ENCODE measurements around the gene NEAT1. TPM values are rescaled to one million over a fixed set of nuclear protein-coding genes. Genes with fewer than 3 reads are reported as not detected.

NEAT1 gene
- total and polyA plus RNA-seq, 2 experiments from 2014 or later = 4.2 to 11.3 TPM

DNA sequence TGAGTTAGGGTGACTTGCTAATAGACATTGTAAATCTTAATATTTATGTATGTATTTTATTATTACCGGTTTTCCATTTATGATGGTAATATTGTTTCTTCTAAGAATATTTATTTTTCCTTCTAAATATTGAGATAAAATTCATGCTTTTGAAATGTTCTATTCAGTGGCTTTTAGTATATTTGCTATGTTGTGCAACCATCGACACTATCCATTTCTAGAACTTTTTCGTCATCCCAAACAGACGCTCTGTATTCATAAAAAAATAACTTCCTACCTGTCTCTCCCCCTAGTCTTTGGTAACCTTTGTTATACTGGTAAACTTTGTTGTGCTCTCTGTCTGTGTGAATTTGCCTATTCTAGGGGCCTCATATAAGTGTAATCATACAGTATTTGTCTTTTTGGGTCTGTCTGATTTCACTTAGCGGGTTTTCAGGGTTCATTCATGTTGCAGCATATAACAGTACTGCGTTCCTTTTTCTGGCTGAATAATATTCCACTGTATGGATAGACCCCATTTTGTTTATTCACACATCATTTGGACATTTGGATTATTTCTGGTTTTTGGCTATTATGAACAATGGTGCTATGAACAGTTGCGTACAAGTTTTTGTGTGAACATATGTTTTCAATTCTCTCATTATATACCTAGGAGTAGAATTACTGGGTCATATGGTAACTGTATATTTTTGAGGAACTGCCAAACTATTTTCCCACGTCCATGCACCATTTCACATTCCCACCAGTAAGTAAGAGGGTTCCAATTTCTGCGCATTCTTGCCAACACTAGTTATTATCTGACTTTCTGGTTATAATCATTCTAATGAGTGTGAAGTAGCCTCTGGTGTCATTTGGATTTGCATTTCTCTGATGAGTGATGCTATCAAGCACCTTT is 15.9 kb downstream of the NEAT1 start:
- no peaks in the 10 kb centered on the region for H3K9me3 ChIP-seq (ENCODE audit: low read depth)
- no peaks in the 10 kb centered on the region for H3K4me1 ChIP-seq (ENCODE audit: low read depth)
- TF ChIP-seq, protein P1, sequence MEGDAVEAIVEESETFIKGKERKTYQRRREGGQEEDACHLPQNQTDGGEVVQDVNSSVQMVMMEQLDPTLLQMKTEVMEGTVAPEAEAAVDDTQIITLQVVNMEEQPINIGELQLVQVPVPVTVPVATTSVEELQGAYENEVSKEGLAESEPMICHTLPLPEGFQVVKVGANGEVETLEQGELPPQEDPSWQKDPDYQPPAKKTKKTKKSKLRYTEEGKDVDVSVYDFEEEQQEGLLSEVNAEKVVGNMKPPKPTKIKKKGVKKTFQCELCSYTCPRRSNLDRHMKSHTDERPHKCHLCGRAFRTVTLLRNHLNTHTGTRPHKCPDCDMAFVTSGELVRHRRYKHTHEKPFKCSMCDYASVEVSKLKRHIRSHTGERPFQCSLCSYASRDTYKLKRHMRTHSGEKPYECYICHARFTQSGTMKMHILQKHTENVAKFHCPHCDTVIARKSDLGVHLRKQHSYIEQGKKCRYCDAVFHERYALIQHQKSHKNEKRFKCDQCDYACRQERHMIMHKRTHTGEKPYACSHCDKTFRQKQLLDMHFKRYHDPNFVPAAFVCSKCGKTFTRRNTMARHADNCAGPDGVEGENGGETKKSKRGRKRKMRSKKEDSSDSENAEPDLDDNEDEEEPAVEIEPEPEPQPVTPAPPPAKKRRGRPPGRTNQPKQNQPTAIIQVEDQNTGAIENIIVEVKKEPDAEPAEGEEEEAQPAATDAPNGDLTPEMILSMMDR (IDR thresholded peaks at IDR 0.05; ENCODE audit: low read depth, low read length) = no peak
- H3K4me3 ChIP-seq = no peak overlapping the region
- H3K27ac ChIP-seq = no peak overlapping the region
- H3K27me3 ChIP-seq = no peaks in the 10 kb centered on the region
- no peak for DNase-seq (ENCODE audit: low read depth in 1 of 2, low spot score in 1 of 2)
- peaks cover 7% of the 10 kb centered on the region for H3K36me3 ChIP-seq

DNA sequence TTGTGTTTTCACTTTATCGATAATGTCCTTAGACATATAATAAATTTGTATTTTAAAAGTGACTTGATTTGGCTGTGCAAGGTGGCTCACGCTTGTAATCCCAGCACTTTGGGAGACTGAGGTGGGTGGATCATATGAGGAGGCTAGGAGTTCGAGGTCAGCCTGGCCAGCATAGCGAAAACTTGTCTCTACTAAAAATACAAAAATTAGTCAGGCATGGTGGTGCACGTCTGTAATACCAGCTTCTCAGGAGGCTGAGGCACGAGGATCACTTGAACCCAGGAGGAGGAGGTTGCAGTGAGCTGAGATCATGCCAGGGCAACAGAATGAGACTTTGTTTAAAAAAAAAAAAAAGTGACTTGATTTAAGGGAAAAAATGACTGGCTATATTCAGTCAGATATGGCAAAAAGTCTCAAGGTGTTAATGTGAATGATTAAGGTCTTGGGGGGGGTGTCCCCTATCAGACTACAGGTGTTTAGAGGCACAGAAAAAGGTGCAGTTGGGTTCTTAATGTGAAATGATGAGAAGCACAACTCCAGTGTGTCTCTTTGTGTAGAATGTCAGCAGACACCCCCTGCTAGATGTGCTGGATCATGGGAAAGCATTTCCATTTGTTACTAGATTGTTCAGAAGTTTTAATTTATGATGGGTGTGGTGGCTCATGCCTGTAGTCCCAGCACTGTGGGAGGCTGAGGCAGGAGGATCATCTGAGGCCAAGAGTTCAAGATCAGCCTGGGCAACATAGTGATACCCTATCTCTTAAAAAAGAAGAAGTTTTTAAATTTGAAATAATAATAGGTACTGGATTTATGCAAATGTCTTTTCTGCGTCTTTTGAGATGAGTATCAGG is 17.0 kb downstream of the NEAT1 start:
- Histone ChIP-seq H3K9me3 (ENCODE audit: low read depth) (no peaks in the 10 kb centered on the region), H3K27me3 (no peaks in the 10 kb centered on the region), H3K4me3 (no peak overlapping the region), H3K27ac (no peak overlapping the region), H3K36me3 (peaks cover 7% of the 10 kb centered on the region), H3K4me1 (ENCODE audit: low read depth) (no peaks in the 10 kb centered on the region)
- DNase-seq (ENCODE audit: low read depth in 1 of 2, low spot score in 1 of 2) = peak in 1 of 2 donors; percentile 46
- TF ChIP-seq, protein P1 (IDR thresholded peaks at IDR 0.05; ENCODE audit: low read depth, low read length) = no peak

DNA sequence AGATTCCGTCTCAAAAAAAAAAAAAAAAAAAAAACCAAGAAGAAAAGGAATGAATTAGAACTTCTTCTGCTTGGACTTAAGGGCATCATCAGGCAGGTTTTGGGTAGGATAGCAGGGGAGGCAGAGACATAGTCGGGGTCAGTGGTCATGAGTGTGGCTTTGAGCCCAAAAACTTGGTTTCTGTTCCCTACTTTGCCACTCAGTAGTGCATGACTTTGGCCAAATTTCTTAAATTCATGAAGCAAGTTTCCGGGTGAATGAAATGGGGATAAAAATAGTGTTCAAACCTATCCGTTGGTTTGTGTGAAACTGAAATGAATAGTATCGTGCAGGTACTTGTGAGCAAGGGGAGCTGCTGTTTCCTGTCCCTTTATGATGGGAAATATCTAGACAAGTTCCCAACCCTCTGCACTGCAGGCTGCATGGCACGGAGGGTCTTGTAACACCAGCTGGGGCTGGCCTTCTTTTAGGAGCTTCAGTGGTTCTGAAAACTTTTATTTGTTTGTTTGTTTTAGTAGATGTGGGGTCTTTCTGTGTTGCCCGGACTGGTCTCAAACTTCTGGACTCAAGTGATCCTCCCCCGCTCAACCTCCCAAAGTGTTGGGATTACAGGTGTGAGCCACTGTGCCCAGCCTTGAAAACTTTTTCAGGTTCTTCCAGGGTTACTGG is 18.4 kb downstream of the NEAT1 start:
- no peak overlapping the region for H3K27ac ChIP-seq
- H3K36me3 ChIP-seq = no peaks in the 10 kb centered on the region
- no peaks in the 10 kb centered on the region for H3K27me3 ChIP-seq
- no peaks in the 10 kb centered on the region for H3K4me1 ChIP-seq (ENCODE audit: low read depth)
- DNase-seq (ENCODE audit: low read depth in 1 of 2, low spot score in 1 of 2) = peak in 1 of 2 donors; percentile 43
- H3K9me3 ChIP-seq (ENCODE audit: low read depth) = no peaks in the 10 kb centered on the region
- TF ChIP-seq, protein P1 (IDR thresholded peaks at IDR 0.05; ENCODE audit: low read depth, low read length) = no peak
- no peak overlapping the region for H3K4me3 ChIP-seq

DNA sequence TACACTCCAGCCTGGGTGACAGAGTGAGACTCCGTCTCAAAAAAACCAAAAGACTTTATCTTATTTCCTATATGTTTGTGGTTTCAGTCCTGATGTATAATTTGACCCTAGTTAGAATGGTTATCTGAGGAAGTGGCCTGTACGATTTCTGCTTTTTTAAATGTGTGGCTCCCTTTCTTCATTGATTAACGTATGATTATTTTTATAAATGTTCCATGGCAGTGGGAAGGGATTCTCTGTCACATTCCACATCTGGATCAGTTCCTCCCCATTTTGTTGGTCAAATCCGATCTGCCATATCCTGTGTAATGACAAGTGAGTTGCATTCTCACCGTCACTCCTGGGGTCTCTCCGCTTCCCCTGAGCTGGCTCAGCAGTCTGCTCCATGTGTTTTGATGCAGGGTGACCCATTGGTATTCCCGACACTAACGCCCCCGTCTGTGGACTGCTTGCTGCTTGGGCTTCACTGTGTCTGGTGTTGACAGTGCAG is 20.3 kb downstream of the NEAT1 start:
- H3K27me3 ChIP-seq = no peaks in the 10 kb centered on the region
- TF ChIP-seq, protein P1 (IDR thresholded peaks at IDR 0.05; ENCODE audit: low read depth, low read length) = no peak
- no peak overlapping the region for H3K27ac ChIP-seq
- H3K4me1 ChIP-seq (ENCODE audit: low read depth) = no peaks in the 10 kb centered on the region
- DNase-seq (ENCODE audit: low read depth in 1 of 2, low spot score in 1 of 2) = peak in 1 of 2 donors; percentile 38
- H3K36me3 ChIP-seq = no peaks in the 10 kb centered on the region
- no peaks in the 10 kb centered on the region for H3K9me3 ChIP-seq (ENCODE audit: low read depth)
- H3K4me3 ChIP-seq = no peak overlapping the region

All from cardiac muscle cell (in vitro differentiated cells and primary cell).